ENCODE measurements around the gene XK.

DNA sequence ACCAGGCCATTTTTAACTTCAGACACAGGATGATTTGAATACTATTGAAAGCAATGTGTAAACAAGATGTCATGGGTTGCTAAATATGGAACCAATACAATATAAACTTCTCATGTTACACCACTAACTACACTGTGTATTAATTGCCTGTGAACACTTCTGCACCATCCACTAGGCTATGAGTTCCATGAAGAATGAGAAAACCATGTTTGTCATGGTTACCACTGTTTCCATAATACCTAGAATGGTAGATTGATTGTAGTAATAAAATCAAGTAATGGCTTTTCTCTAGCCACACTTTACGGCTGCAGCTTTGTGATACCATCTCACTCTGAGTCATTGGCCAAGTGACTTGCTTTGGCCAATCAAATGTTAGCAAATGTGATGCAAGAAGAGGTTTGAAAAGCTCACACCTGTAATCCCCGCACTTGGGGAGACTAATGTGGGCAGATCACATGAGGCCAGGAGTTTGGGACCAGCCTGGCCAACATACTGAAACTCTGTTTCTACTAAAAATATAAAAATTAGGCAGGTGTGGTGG is 74.4 kb downstream of the XK start:
- no peak for TF ChIP-seq POLR2A (IDR thresholded peaks at IDR 0.05)
- TF ChIP-seq, protein P1, sequence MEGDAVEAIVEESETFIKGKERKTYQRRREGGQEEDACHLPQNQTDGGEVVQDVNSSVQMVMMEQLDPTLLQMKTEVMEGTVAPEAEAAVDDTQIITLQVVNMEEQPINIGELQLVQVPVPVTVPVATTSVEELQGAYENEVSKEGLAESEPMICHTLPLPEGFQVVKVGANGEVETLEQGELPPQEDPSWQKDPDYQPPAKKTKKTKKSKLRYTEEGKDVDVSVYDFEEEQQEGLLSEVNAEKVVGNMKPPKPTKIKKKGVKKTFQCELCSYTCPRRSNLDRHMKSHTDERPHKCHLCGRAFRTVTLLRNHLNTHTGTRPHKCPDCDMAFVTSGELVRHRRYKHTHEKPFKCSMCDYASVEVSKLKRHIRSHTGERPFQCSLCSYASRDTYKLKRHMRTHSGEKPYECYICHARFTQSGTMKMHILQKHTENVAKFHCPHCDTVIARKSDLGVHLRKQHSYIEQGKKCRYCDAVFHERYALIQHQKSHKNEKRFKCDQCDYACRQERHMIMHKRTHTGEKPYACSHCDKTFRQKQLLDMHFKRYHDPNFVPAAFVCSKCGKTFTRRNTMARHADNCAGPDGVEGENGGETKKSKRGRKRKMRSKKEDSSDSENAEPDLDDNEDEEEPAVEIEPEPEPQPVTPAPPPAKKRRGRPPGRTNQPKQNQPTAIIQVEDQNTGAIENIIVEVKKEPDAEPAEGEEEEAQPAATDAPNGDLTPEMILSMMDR (IDR thresholded peaks at IDR 0.05) = no peak

Data from stomach (tissue), 4 donors.